ENCODE results near the gene PTGES2.

Gene PTGES2

GRCh38 chr9:128106940-128107467 lies 20.5 kb downstream of the PTGES2 start:
- Mint-ChIP-seq H3K27me3 (no peaks in the 10 kb centered on the region), H3K36me3 (ENCODE audit: insufficient read depth) (peaks cover 25% of the 10 kb centered on the region), H3K9me3 (no peaks in the 10 kb centered on the region), H3K27ac (ENCODE audit: low read depth) (no peak overlapping the region), H3K4me1 (peaks cover 14% of the 10 kb centered on the region), H3K4me3 (no peak overlapping the region)
- ATAC-seq (replicated peaks; ENCODE audit: extremely low read depth, poor library complexity, severe bottlenecking) (no peak), DNase-seq (ENCODE audit: low spot score in 2 of 2) (no peak)

- Mint-ChIP-seq H3K27ac (ENCODE audit: low read depth) (no peak overlapping the region), H3K36me3 (ENCODE audit: insufficient read depth) (peaks cover 25% of the 10 kb centered on the region), H3K9me3 (no peaks in the 10 kb centered on the region), H3K4me3 (no peak overlapping the region), H3K4me1 (peaks cover 14% of the 10 kb centered on the region), H3K27me3 (no peaks in the 10 kb centered on the region)
- ATAC-seq (replicated peaks; ENCODE audit: extremely low read depth, poor library complexity, severe bottlenecking) (no peak), DNase-seq (ENCODE audit: low spot score in 2 of 2) (no peak)
These were observed 21.2 kb downstream of the PTGES2 start for GRCh38 chr9:128106181-128106939.

- DNase-seq (ENCODE audit: low spot score in 2 of 2) (no peak), ATAC-seq (replicated peaks; ENCODE audit: extremely low read depth, poor library complexity, severe bottlenecking) (no peak)
- Mint-ChIP-seq H3K4me1 (peaks cover 14% of the 10 kb centered on the region), H3K4me3 (no peak overlapping the region), H3K9me3 (no peaks in the 10 kb centered on the region), H3K27me3 (no peaks in the 10 kb centered on the region), H3K27ac (ENCODE audit: low read depth) (no peak overlapping the region), H3K36me3 (ENCODE audit: insufficient read depth) (peaks cover 32% of the 10 kb centered on the region)
These were observed 21.9 kb downstream of the PTGES2 start for GRCh38 chr9:128105538-128106175.

GRCh38 chr9:128104171-128104618 lies 23.3 kb downstream of the PTGES2 start:
- no peak overlapping the region for H3K27ac Mint-ChIP-seq (ENCODE audit: low read depth)
- ATAC-seq (replicated peaks; ENCODE audit: extremely low read depth, poor library complexity, severe bottlenecking): no peak
- H3K4me1 Mint-ChIP-seq: peaks cover 14% of the 10 kb centered on the region

GRCh38 chr9:128103589-128103962 lies 24.0 kb downstream of the PTGES2 start:
- H3K4me1 Mint-ChIP-seq: peaks cover 19% of the 10 kb centered on the region
- H3K27me3 Mint-ChIP-seq: no peaks in the 10 kb centered on the region
- H3K36me3 Mint-ChIP-seq (ENCODE audit: insufficient read depth): peaks cover 33% of the 10 kb centered on the region
- H3K9me3 Mint-ChIP-seq: no peaks in the 10 kb centered on the region
- DNase-seq (ENCODE audit: low spot score in 2 of 2) (no peak), ATAC-seq (replicated peaks; ENCODE audit: extremely low read depth, poor library complexity, severe bottlenecking) (peak; percentile 32)
- no peak overlapping the region for H3K4me3 Mint-ChIP-seq
- no peak overlapping the region for H3K27ac Mint-ChIP-seq (ENCODE audit: low read depth)

More at GRCh38 chr9:128104171-128104618, 23.3 kb downstream of the PTGES2 start:
- H3K36me3 Mint-ChIP-seq (ENCODE audit: insufficient read depth): peaks cover 28% of the 10 kb centered on the region
- no peak overlapping the region for H3K4me3 Mint-ChIP-seq
- no peak for DNase-seq (ENCODE audit: low spot score in 2 of 2)
- H3K27me3 Mint-ChIP-seq: no peaks in the 10 kb centered on the region
- H3K9me3 Mint-ChIP-seq: no peaks in the 10 kb centered on the region

GRCh38 chr9:128102861-128103588 lies 24.5 kb downstream of the PTGES2 start:
- H3K27ac Mint-ChIP-seq (ENCODE audit: low read depth): no peak overlapping the region
- no peak for ATAC-seq (replicated peaks; ENCODE audit: extremely low read depth, poor library complexity, severe bottlenecking)
- no peak overlapping the region for H3K4me3 Mint-ChIP-seq
- H3K27me3 Mint-ChIP-seq: no peaks in the 10 kb centered on the region
- peaks cover 33% of the 10 kb centered on the region for H3K36me3 Mint-ChIP-seq (ENCODE audit: insufficient read depth)
- peaks cover 24% of the 10 kb centered on the region for H3K4me1 Mint-ChIP-seq
- no peak for DNase-seq (ENCODE audit: low spot score in 2 of 2)
- no peaks in the 10 kb centered on the region for H3K9me3 Mint-ChIP-seq

- H3K4me3 Mint-ChIP-seq: no peak overlapping the region
- no peak overlapping the region for H3K27ac Mint-ChIP-seq (ENCODE audit: low read depth)
- peaks cover 25% of the 10 kb centered on the region for H3K4me1 Mint-ChIP-seq
- DNase-seq (ENCODE audit: low spot score in 2 of 2): no peak
- H3K9me3 Mint-ChIP-seq: no peaks in the 10 kb centered on the region
- peaks cover 31% of the 10 kb centered on the region for H3K36me3 Mint-ChIP-seq (ENCODE audit: insufficient read depth)
- no peaks in the 10 kb centered on the region for H3K27me3 Mint-ChIP-seq
- no peak for ATAC-seq (replicated peaks; ENCODE audit: extremely low read depth, poor library complexity, severe bottlenecking)
These were observed 25.3 kb downstream of the PTGES2 start for GRCh38 chr9:128102196-128102595.

GRCh38 chr9:128101690-128102089 lies 25.8 kb downstream of the PTGES2 start:
- Mint-ChIP-seq H3K4me1 (peaks cover 30% of the 10 kb centered on the region), H3K9me3 (no peaks in the 10 kb centered on the region), H3K36me3 (ENCODE audit: insufficient read depth) (peaks cover 31% of the 10 kb centered on the region), H3K4me3 (no peak overlapping the region), H3K27me3 (no peaks in the 10 kb centered on the region), H3K27ac (ENCODE audit: low read depth) (no peak overlapping the region)
- DNase-seq (ENCODE audit: low spot score in 2 of 2) (no peak), ATAC-seq (replicated peaks; ENCODE audit: extremely low read depth, poor library complexity, severe bottlenecking) (no peak)

- DNase-seq (ENCODE audit: low spot score in 2 of 2) (no peak), ATAC-seq (replicated peaks; ENCODE audit: extremely low read depth, poor library complexity, severe bottlenecking) (no peak)
- Mint-ChIP-seq H3K36me3 (ENCODE audit: insufficient read depth) (peaks cover 28% of the 10 kb centered on the region), H3K27ac (ENCODE audit: low read depth) (peak overlapping the region; percentile 71), H3K9me3 (no peaks in the 10 kb centered on the region), H3K4me3 (no peak overlapping the region), H3K27me3 (no peaks in the 10 kb centered on the region), H3K4me1 (peaks cover 35% of the 10 kb centered on the region)
These were observed 26.3 kb downstream of the PTGES2 start for GRCh38 chr9:128101231-128101661.

- DNase-seq (ENCODE audit: low spot score in 2 of 2) (no peak), ATAC-seq (replicated peaks; ENCODE audit: extremely low read depth, poor library complexity, severe bottlenecking) (no peak)
- Mint-ChIP-seq H3K4me1 (peaks cover 35% of the 10 kb centered on the region), H3K9me3 (no peaks in the 10 kb centered on the region), H3K27me3 (no peaks in the 10 kb centered on the region), H3K27ac (ENCODE audit: low read depth) (peak overlapping the region; percentile 71), H3K36me3 (ENCODE audit: insufficient read depth) (peaks cover 27% of the 10 kb centered on the region), H3K4me3 (no peak overlapping the region)
These were observed 26.9 kb downstream of the PTGES2 start for GRCh38 chr9:128100581-128100980.

GRCh38 chr9:128099932-128100491 lies 27.5 kb downstream of the PTGES2 start:
- Mint-ChIP-seq H3K9me3 (no peaks in the 10 kb centered on the region), H3K4me1 (peaks cover 35% of the 10 kb centered on the region), H3K27ac (ENCODE audit: low read depth) (peak overlapping the region; percentile 73), H3K4me3 (no peak overlapping the region), H3K27me3 (no peaks in the 10 kb centered on the region), H3K36me3 (ENCODE audit: insufficient read depth) (peaks cover 22% of the 10 kb centered on the region)
- ATAC-seq (replicated peaks; ENCODE audit: extremely low read depth, poor library complexity, severe bottlenecking): no peak
- no peak for DNase-seq (ENCODE audit: low spot score in 2 of 2)

GRCh38 chr9:128099231-128099931 lies 28.1 kb downstream of the PTGES2 start:
- Mint-ChIP-seq H3K4me3 (no peak overlapping the region), H3K27me3 (no peaks in the 10 kb centered on the region), H3K9me3 (no peaks in the 10 kb centered on the region), H3K27ac (ENCODE audit: low read depth) (peak overlapping the region; percentile 73), H3K36me3 (ENCODE audit: insufficient read depth) (peaks cover 24% of the 10 kb centered on the region), H3K4me1 (peaks cover 39% of the 10 kb centered on the region)
- ATAC-seq (replicated peaks; ENCODE audit: extremely low read depth, poor library complexity, severe bottlenecking) (no peak), DNase-seq (ENCODE audit: low spot score in 2 of 2) (no peak)

Measured in central memory CD8-positive, alpha-beta T cell (primary cell).